Activated CD4-positive, alpha-beta memory T cell treated with anti-CD3 and anti-CD28 coated beads for 36 hours (primary cell): ENCODE measurements around the gene DDR1. TPM values are rescaled to one million over a fixed set of nuclear protein-coding genes. Genes with fewer than 3 reads are reported as not detected.

Experiments used
- CTCF ChIA-PET: fragments of 350-600 bp; sonication (Branson Sonifier 250); formaldehyde crosslinking; loops from one replicate; lab custom pipeline; 2021; ENCODE audit warnings: antibody characterized with exemption, inconsistent platforms; lab: Charles Lee
- POLR2A ChIA-PET: fragments of 350-600 bp; sonication (Branson Sonifier 250); formaldehyde crosslinking; loops from one replicate; lab custom pipeline; 2021; ENCODE audit warnings: antibody characterized with exemption; lab: Charles Lee
- DNase-seq: peaks from one replicate; pipeline ENCODE4 v3.0.0-alpha.2; 2020
- H3K27ac Mint-ChIP-seq: one replicate; pipeline ENCODE4 v1.8.0; 2021; ENCODE audit warnings: mixed read lengths
- H3K27me3 Mint-ChIP-seq: one replicate; pipeline ENCODE4 v1.8.0; 2021; ENCODE audit warnings: mixed read lengths
- H3K36me3 Mint-ChIP-seq: one replicate; pipeline ENCODE4 v1.8.0; 2021; ENCODE audit warnings: mixed read lengths
- H3K4me1 Mint-ChIP-seq: one replicate; pipeline ENCODE4 v1.8.0; 2021; ENCODE audit warnings: low read depth, mixed read lengths
- H3K4me3 Mint-ChIP-seq: one replicate; pipeline ENCODE4 v1.8.0; 2021; ENCODE audit warnings: mild to moderate bottlenecking, mixed read lengths
- H3K9me3 Mint-ChIP-seq: one replicate; pipeline ENCODE4 v1.8.0; 2021; ENCODE audit warnings: mixed read lengths
- intact Hi-C: fragments of 100-400 bp; cut with micrococcal nuclease; formaldehyde crosslinking; loops from one replicate; pipeline ENCODE4 v1.15.1; 2023
- total RNA-seq, 2 experiments: library from RNA; stranded (reverse); gene quantifications; one replicate each; pipeline ENCODE4 v1.2.3, GENCODE V29; 2021

The DDR1 gene
- 1 to 10 TPM; 8.1 to 8.7 TPM for total RNA-seq

- Mint-ChIP-seq H3K27ac (no peak within 1 kb of the TSS), H3K36me3 (no peaks in the 10 kb centered on the region), H3K27me3 (no peaks in the 10 kb centered on the region), H3K4me3 (peak within 1 kb of the TSS; percentile 70), H3K4me1 (peaks cover 25% of the 10 kb centered on the region), H3K9me3 (no peaks in the 10 kb centered on the region)
- intact Hi-C loops = no loop called here
- ChIA-PET CTCF (interaction anchor here (0.6 to 1.7 kb wide), 5 partner anchors 55 to 203 kb away, joined by 3 to 11 read pairs (median 6); no protein-coding TSS in a partner anchor), POLR2A (interaction anchor here (0.7 to 1.0 kb wide), 3 partner anchors 30 to 55 kb away, joined by 3 to 4 read pairs (median 3); partner anchors contain the start of gene VARS2)
- peak; percentile 61 for DNase-seq
Measured at GRCh38 chr6:30883685-30884520, at the start of gene DDR1. TSS of gene DDR1 (plus strand) at chr6:30884519. CDS start at chr6:30888730, 4,211 bp downstream.

GRCh38 chr6:30834646-30835045 is 49.7 kb upstream of the DDR1 start:
- peaks cover 31% of the 10 kb centered on the region for H3K4me1 Mint-ChIP-seq
- POLR2A ChIA-PET = interaction anchor here (0.7 kb wide), 1 partner anchor 87 kb away, joined by 3 read pairs; no protein-coding TSS in a partner anchor
- H3K27me3 Mint-ChIP-seq = no peaks in the 10 kb centered on the region
- DNase-seq = no peak
- no peaks in the 10 kb centered on the region for H3K36me3 Mint-ChIP-seq
- intact Hi-C loops = no loop called here
- CTCF ChIA-PET = interaction anchor here (1.0 to 3.3 kb wide), 6 partner anchors 13 to 381 kb away, joined by 3 to 17 read pairs (median 6); partner anchors contain the start of gene VARS2
- peak overlapping the region; percentile 33 for H3K27ac Mint-ChIP-seq
- no peak overlapping the region for H3K4me3 Mint-ChIP-seq
- H3K9me3 Mint-ChIP-seq = no peaks in the 10 kb centered on the region

GRCh38 chr6:30835576-30835975 is 48.7 kb upstream of the DDR1 start:
- Mint-ChIP-seq H3K27ac (no peak overlapping the region), H3K27me3 (no peaks in the 10 kb centered on the region)
- no peak for DNase-seq

GRCh38 chr6:30836431-30836866 is 47.9 kb upstream of the DDR1 start:
- H3K9me3 Mint-ChIP-seq = no peaks in the 10 kb centered on the region
- no peaks in the 10 kb centered on the region for H3K27me3 Mint-ChIP-seq
- no peak overlapping the region for H3K4me3 Mint-ChIP-seq
- ChIA-PET POLR2A (no interaction called here), CTCF (interaction anchor here (1.2 to 1.5 kb wide), 2 partner anchors 8 to 243 kb away, joined by 3 read pairs; no protein-coding TSS in a partner anchor)
- H3K27ac Mint-ChIP-seq = no peak overlapping the region
- H3K36me3 Mint-ChIP-seq = no peaks in the 10 kb centered on the region
- no peak for DNase-seq
- intact Hi-C loops = no loop called here
- H3K4me1 Mint-ChIP-seq = peaks cover 18% of the 10 kb centered on the region

More at GRCh38 chr6:30835576-30835975, 48.7 kb upstream of the DDR1 start:
- POLR2A ChIA-PET = no interaction called here
- H3K36me3 Mint-ChIP-seq = no peaks in the 10 kb centered on the region
- CTCF ChIA-PET = interaction anchor here (1.0 to 2.2 kb wide), 2 partner anchors 14 to 105 kb away, joined by 3 to 8 read pairs; no protein-coding TSS in a partner anchor
- intact Hi-C loops = no loop called here
- H3K4me3 Mint-ChIP-seq = no peak overlapping the region
- peaks cover 24% of the 10 kb centered on the region for H3K4me1 Mint-ChIP-seq
- H3K9me3 Mint-ChIP-seq = no peaks in the 10 kb centered on the region

GRCh38 chr6:30836957-30837356 is 47.4 kb upstream of the DDR1 start:
- H3K9me3 Mint-ChIP-seq = no peaks in the 10 kb centered on the region
- peaks cover 14% of the 10 kb centered on the region for H3K4me1 Mint-ChIP-seq
- H3K27me3 Mint-ChIP-seq = no peaks in the 10 kb centered on the region
- intact Hi-C loops = no loop called here
- H3K36me3 Mint-ChIP-seq = no peaks in the 10 kb centered on the region
- ChIA-PET POLR2A (no interaction called here), CTCF (interaction anchor here (1.2 to 1.5 kb wide), 2 partner anchors 8 to 243 kb away, joined by 3 read pairs; no protein-coding TSS in a partner anchor)
- no peak overlapping the region for H3K4me3 Mint-ChIP-seq
- no peak overlapping the region for H3K27ac Mint-ChIP-seq
- DNase-seq = no peak

GRCh38 chr6:30837432-30837831 is 46.9 kb upstream of the DDR1 start:
- Mint-ChIP-seq H3K9me3 (no peaks in the 10 kb centered on the region), H3K4me1 (peaks cover 14% of the 10 kb centered on the region), H3K4me3 (no peak overlapping the region), H3K27me3 (no peaks in the 10 kb centered on the region), H3K36me3 (no peaks in the 10 kb centered on the region), H3K27ac (no peak overlapping the region)
- ChIA-PET POLR2A (no interaction called here), CTCF (interaction anchor here (1.2 to 1.5 kb wide), 2 partner anchors 9 to 242 kb away, joined by 3 read pairs; no protein-coding TSS in a partner anchor)
- DNase-seq = no peak
- intact Hi-C loops = no loop called here

GRCh38 chr6:30837870-30838269 is 46.4 kb upstream of the DDR1 start:
- no peaks in the 10 kb centered on the region for H3K36me3 Mint-ChIP-seq
- no peak overlapping the region for H3K4me3 Mint-ChIP-seq
- H3K27ac Mint-ChIP-seq = no peak overlapping the region
- H3K9me3 Mint-ChIP-seq = no peaks in the 10 kb centered on the region
- POLR2A ChIA-PET = no interaction called here
- H3K27me3 Mint-ChIP-seq = no peaks in the 10 kb centered on the region
- DNase-seq = no peak
- CTCF ChIA-PET = interaction anchor here (1.2 to 1.5 kb wide), 2 partner anchors 9 kb away, joined by 3 read pairs; no protein-coding TSS in a partner anchor
- intact Hi-C loops = no loop called here
- H3K4me1 Mint-ChIP-seq = peaks cover 14% of the 10 kb centered on the region

- H3K4me3 Mint-ChIP-seq = no peak overlapping the region
- CTCF ChIA-PET = interaction anchor here (1.0 to 1.3 kb wide), 2 partner anchors 10 to 11 kb away, joined by 3 to 4 read pairs; no protein-coding TSS in a partner anchor
- peaks cover 3% of the 10 kb centered on the region for H3K27me3 Mint-ChIP-seq
- H3K9me3 Mint-ChIP-seq = no peaks in the 10 kb centered on the region
- intact Hi-C loops = no loop called here
- POLR2A ChIA-PET = no interaction called here
- DNase-seq = no peak
- H3K36me3 Mint-ChIP-seq = no peaks in the 10 kb centered on the region
- no peak overlapping the region for H3K27ac Mint-ChIP-seq
- peaks cover 16% of the 10 kb centered on the region for H3K4me1 Mint-ChIP-seq
Measured at GRCh38 chr6:30839671-30840070, 44.6 kb upstream of the DDR1 start.

- POLR2A ChIA-PET = interaction anchor here (0.6 kb wide), 1 partner anchor 67 kb away, joined by 3 read pairs; no protein-coding TSS in a partner anchor
- Mint-ChIP-seq H3K4me3 (no peak overlapping the region), H3K27me3 (peaks cover 5% of the 10 kb centered on the region), H3K9me3 (no peaks in the 10 kb centered on the region), H3K4me1 (peaks cover 10% of the 10 kb centered on the region), H3K36me3 (no peaks in the 10 kb centered on the region), H3K27ac (no peak overlapping the region)
- no peak for DNase-seq
- intact Hi-C loops = no loop called here
- CTCF ChIA-PET = interaction anchor here (1.0 to 1.3 kb wide), 3 partner anchors 9 to 11 kb away, joined by 3 to 4 read pairs (median 3); no protein-coding TSS in a partner anchor
Measured at GRCh38 chr6:30840084-30840934, 44.0 kb upstream of the DDR1 start.

- ChIA-PET POLR2A (interaction anchor here (0.6 kb wide), 1 partner anchor 67 kb away, joined by 3 read pairs; no protein-coding TSS in a partner anchor), CTCF (interaction anchor here (1.0 to 1.3 kb wide), 3 partner anchors 8 to 12 kb away, joined by 3 to 4 read pairs (median 3); no protein-coding TSS in a partner anchor)
- peaks cover 5% of the 10 kb centered on the region for H3K27me3 Mint-ChIP-seq
- H3K4me1 Mint-ChIP-seq = peaks cover 10% of the 10 kb centered on the region
- no peak overlapping the region for H3K4me3 Mint-ChIP-seq
- intact Hi-C loops = no loop called here
- H3K27ac Mint-ChIP-seq = no peak overlapping the region
- no peaks in the 10 kb centered on the region for H3K36me3 Mint-ChIP-seq
- DNase-seq = no peak
- no peaks in the 10 kb centered on the region for H3K9me3 Mint-ChIP-seq
Measured at GRCh38 chr6:30840935-30841643, 43.2 kb upstream of the DDR1 start.
